Smooth muscle cell (in vitro differentiated cells): ENCODE data around the gene EGFLAM. TPM values are rescaled to one million over a fixed set of nuclear protein-coding genes. Genes with fewer than 3 reads are reported as not detected.

Experiments
- DNase-seq: peaks from one replicate; lab custom pipeline; 2025; ENCODE audit not compliant: unreplicated experiment; lab: John Stamatoyannopoulos, UW
- H2AFZ ChIP-seq: fragments of 200-600 bp; sonication (generic); 2 replicates; pipeline ENCODE4 v1.6.0; 2016; ENCODE audit warnings: antibody characterized with exemption, low read depth, mild to moderate bottlenecking
- H3F3A ChIP-seq: fragments of 200-600 bp; sonication (generic); 2 replicates; pipeline ENCODE4 v1.6.0; 2017; ENCODE audit warnings: antibody characterized with exemption, low read depth
- H3K27ac ChIP-seq: fragments of 200-600 bp; sonication (generic); 2 replicates; pipeline ENCODE4 v1.5.1; 2016; ENCODE audit warnings: low read depth, mild to moderate bottlenecking
- H3K27me3 ChIP-seq: fragments of 200-600 bp; sonication (generic); 2 replicates; pipeline ENCODE4 v1.6.1; 2016; ENCODE audit warnings: low read depth, mild to moderate bottlenecking
- H3K36me3 ChIP-seq: fragments of 200-600 bp; sonication (generic); 2 replicates; pipeline ENCODE4 v1.5.1; 2016; ENCODE audit warnings: low read depth
- H3K4me1 ChIP-seq: fragments of 200-600 bp; sonication (generic); 2 replicates; pipeline ENCODE4 v1.5.1; 2016; ENCODE audit warnings: low read depth
- H3K4me2 ChIP-seq: fragments of 200-600 bp; sonication (generic); 2 replicates; pipeline ENCODE4 v1.6.0; 2016; ENCODE audit warnings: mild to moderate bottlenecking
- H3K4me3 ChIP-seq: fragments of 200-600 bp; sonication (generic); 2 replicates; pipeline ENCODE4 v1.5.1; 2016; ENCODE audit warnings: mild to moderate bottlenecking
- H3K79me2 ChIP-seq: fragments of 200-600 bp; sonication (generic); 2 replicates; pipeline ENCODE4 v1.6.0; 2016; ENCODE audit warnings: low read depth, mild to moderate bottlenecking
- H3K9ac ChIP-seq: fragments of 200-600 bp; sonication (generic); 2 replicates; pipeline ENCODE4 v1.6.0; 2016; ENCODE audit warnings: low read depth
- H3K9me3 ChIP-seq: fragments of 200-600 bp; sonication (generic); replicated peaks from 2 replicates; pipeline ENCODE4 v1.5.1; 2016; ENCODE audit warnings: low read depth
- H4K20me1 ChIP-seq: fragments of 200-600 bp; sonication (generic); 2 replicates; pipeline ENCODE4 v1.6.0; 2016; ENCODE audit warnings: low read depth
- WGBS: methylation state at CpG from one replicate; pipeline ENCODE4 v1.1.7; 2016; ENCODE audit warnings: low lambda C conversion rate; 5-methylcytosine and 5-hydroxymethylcytosine counted together
- polyA plus RNA-seq: library from polyadenylated mRNA; unstranded; fragments of >200 nt; fragmentation: Nextera tagmentation; extraction: Ambion mirVana; gene quantifications from 2 replicates; pipeline ENCODE4 v1.2.1, GENCODE V29; 2016
- total RNA-seq: library from RNA; depleted of rRNA; stranded (reverse); fragments of >200 nt; gene quantifications from 2 replicates; pipeline ENCODE4 v1.2.3, GENCODE V29; 2014
- TF ChIP-seq, protein P1 (sequence below): fragments of 200-600 bp; sonication (generic); IDR thresholded peaks from 2 replicates; pipeline ENCODE4 v1.5.1; 2017; ENCODE audit warnings: borderline replicate concordance, mild to moderate bottlenecking, antibody characterized with exemption; ENCODE audit not compliant: insufficient read depth, poor library complexity, severe bottlenecking

The EGFLAM gene
- total and polyA plus RNA-seq, 2 experiments from 2014 or later = 103 to 194 TPM

DNA sequence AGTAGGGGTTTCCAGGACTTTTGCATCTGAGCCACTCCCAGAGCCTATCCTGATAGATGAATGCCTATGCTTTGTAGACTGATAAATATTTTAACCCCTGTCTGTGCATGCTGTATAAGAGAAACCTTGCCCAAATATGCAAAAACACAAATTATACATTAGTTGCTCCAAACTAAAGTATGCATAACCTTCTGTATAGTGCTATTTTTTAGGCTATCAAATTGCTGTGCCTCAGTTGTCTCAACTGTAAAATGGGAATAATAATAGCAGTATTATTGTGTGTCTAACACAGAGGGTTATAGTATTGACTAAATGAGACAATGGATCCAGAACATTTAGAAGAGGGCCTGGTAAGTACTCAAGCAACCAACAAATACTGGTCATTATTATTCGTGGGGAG is 180.4 kb downstream of the EGFLAM start:
- Histone ChIP-seq H2AFZ (no peak overlapping the region), H3F3A (no peaks in the 10 kb centered on the region), H3K36me3 (no peaks in the 10 kb centered on the region), H3K27me3 (no peaks in the 10 kb centered on the region), H3K9ac (no peak overlapping the region), H3K4me2 (no peak overlapping the region), H3K27ac (no peak overlapping the region), H3K4me3 (no peak overlapping the region), H4K20me1 (no peaks in the 10 kb centered on the region), H3K9me3 (no peaks in the 10 kb centered on the region), H3K4me1 (no peaks in the 10 kb centered on the region), H3K79me2 (no peaks in the 10 kb centered on the region)
- WGBS = 100% methylated on average over 1 of the region's 1 CpG
- TF ChIP-seq, protein P1, sequence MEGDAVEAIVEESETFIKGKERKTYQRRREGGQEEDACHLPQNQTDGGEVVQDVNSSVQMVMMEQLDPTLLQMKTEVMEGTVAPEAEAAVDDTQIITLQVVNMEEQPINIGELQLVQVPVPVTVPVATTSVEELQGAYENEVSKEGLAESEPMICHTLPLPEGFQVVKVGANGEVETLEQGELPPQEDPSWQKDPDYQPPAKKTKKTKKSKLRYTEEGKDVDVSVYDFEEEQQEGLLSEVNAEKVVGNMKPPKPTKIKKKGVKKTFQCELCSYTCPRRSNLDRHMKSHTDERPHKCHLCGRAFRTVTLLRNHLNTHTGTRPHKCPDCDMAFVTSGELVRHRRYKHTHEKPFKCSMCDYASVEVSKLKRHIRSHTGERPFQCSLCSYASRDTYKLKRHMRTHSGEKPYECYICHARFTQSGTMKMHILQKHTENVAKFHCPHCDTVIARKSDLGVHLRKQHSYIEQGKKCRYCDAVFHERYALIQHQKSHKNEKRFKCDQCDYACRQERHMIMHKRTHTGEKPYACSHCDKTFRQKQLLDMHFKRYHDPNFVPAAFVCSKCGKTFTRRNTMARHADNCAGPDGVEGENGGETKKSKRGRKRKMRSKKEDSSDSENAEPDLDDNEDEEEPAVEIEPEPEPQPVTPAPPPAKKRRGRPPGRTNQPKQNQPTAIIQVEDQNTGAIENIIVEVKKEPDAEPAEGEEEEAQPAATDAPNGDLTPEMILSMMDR = no peak
- no peak for DNase-seq

DNA sequence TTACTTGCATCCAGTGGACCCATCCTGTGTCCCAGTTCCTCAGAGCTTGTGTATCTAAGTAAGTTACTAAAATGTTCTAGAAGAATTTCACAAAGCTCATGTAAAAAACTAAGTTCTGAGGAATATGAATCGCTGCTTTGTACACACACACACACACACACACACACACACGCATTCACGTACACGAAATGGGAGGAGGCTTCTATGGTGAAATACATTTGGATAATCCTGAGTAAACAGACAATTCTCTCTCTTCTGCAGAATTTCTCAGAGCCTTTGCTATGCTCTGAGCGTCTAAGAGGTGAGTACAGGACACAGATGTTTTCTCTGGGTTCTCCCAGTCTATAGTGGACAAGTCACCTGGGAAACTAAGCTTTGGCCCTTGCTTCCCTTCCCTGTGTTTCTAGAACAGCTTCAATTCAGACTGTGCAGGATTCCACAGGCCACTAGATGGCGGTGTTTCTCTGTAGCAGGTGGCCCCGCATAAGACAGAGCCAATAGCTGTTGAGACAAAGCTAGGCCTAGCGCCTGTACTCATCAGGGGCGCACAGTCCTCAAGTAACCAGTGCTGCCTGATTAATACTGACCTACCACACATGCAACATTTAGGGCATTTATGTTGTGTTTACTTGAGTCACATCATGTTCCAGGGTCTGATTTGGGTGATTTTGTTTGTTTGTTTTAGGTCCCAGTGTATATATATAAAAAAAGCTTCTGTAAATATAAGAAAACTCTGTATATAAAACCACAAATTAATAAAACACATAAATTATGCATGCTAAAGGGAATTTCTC is 183.3 kb downstream of the EGFLAM start:
- Histone ChIP-seq H2AFZ (no peak overlapping the region), H3K9me3 (no peaks in the 10 kb centered on the region), H3K9ac (no peak overlapping the region), H3K4me1 (no peaks in the 10 kb centered on the region), H3K27ac (no peak overlapping the region), H3K36me3 (no peaks in the 10 kb centered on the region), H3F3A (no peaks in the 10 kb centered on the region), H3K27me3 (no peaks in the 10 kb centered on the region), H3K79me2 (no peaks in the 10 kb centered on the region), H4K20me1 (no peaks in the 10 kb centered on the region), H3K4me2 (no peak overlapping the region), H3K4me3 (no peak overlapping the region)
- TF ChIP-seq, protein P1 = peak; percentile 97
- peak; percentile 36 for DNase-seq
- WGBS = 40% methylated on average over 9 of the region's 9 CpGs

DNA sequence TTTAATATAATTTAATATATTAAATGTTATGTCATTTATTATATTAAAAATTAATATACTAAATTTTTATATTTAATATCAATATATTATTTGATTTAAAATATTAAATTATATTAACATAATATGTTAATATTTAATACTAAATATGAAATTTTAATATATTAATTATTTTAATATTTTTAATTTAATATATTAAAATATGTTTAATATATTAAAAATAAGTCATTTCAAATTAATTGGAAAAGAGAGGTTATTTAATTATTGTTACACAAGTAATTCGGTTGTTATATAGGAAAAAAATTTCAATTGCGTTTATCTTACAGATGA is 183.9 kb downstream of the EGFLAM start:
- H3K79me2 ChIP-seq = no peaks in the 10 kb centered on the region
- DNase-seq = no peak
- H2AFZ ChIP-seq = no peak overlapping the region
- H3K4me1 ChIP-seq = no peaks in the 10 kb centered on the region
- no peaks in the 10 kb centered on the region for H4K20me1 ChIP-seq
- no peaks in the 10 kb centered on the region for H3K9me3 ChIP-seq
- H3K36me3 ChIP-seq = no peaks in the 10 kb centered on the region
- no peaks in the 10 kb centered on the region for H3F3A ChIP-seq
- TF ChIP-seq, protein P1 = no peak
- no peak overlapping the region for H3K27ac ChIP-seq
- H3K9ac ChIP-seq = no peak overlapping the region
- no peak overlapping the region for H3K4me2 ChIP-seq
- 78% methylated on average over 2 of the region's 2 CpGs for WGBS
- H3K27me3 ChIP-seq = no peaks in the 10 kb centered on the region
- H3K4me3 ChIP-seq = no peak overlapping the region

DNA sequence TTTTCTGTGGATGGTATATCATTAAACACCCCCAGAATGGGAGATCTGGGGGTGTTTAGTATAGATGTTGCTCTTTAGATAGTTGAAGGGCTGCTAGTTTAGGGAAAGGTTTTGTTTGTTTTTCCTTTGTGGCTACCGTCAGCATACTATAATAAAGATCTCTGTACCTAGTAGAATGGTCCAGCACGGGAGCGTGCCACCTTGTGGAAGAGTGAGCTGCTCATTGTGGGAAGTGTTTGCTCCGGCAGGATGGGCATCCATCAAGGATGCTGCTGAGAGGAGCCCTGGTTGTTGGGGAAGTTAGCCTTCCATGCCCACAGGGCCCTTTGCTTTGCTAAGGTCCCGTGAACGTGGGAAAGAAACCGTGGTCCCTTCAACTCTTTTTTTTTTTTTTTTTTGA is 185.0 kb downstream of the EGFLAM start:
- no peak overlapping the region for H3K27ac ChIP-seq
- H4K20me1 ChIP-seq = no peaks in the 10 kb centered on the region
- TF ChIP-seq, protein P1 = no peak
- no peak for DNase-seq
- no peak overlapping the region for H3K9ac ChIP-seq
- H3K36me3 ChIP-seq = no peaks in the 10 kb centered on the region
- no peaks in the 10 kb centered on the region for H3K27me3 ChIP-seq
- no peaks in the 10 kb centered on the region for H3F3A ChIP-seq
- H3K9me3 ChIP-seq = no peaks in the 10 kb centered on the region
- WGBS = 92% methylated on average over 7 of the region's 7 CpGs
- no peak overlapping the region for H2AFZ ChIP-seq
- no peak overlapping the region for H3K4me3 ChIP-seq
- H3K79me2 ChIP-seq = no peaks in the 10 kb centered on the region
- no peaks in the 10 kb centered on the region for H3K4me1 ChIP-seq
- no peak overlapping the region for H3K4me2 ChIP-seq
